Dendritic cell treated with granulocyte-macrophage colony-stimulating factor and Interleukin-4, amounts not matched to agents 40 ng/mL and 50 ng/mL, for 4 days (primary cell): ENCODE data around the gene SLC22A31.

Source experiments
- H3K27ac Mint-ChIP-seq: one replicate; pipeline ENCODE4 v1.8.0; 2022; ENCODE audit warnings: mild to moderate bottlenecking, mixed read lengths
- H3K27me3 Mint-ChIP-seq: one replicate; pipeline ENCODE4 v1.8.0; 2022; ENCODE audit warnings: mild to moderate bottlenecking, mixed read lengths
- H3K36me3 Mint-ChIP-seq: one replicate; pipeline ENCODE4 v1.8.0; 2022; ENCODE audit warnings: low read depth, mixed read lengths
- H3K4me1 Mint-ChIP-seq: one replicate; pipeline ENCODE4 v1.8.0; 2022; ENCODE audit warnings: low read depth, mixed read lengths
- H3K4me3 Mint-ChIP-seq: one replicate; pipeline ENCODE4 v1.8.0; 2022; ENCODE audit warnings: mild to moderate bottlenecking, moderate library complexity, mixed read lengths
- H3K9me3 Mint-ChIP-seq: one replicate; pipeline ENCODE4 v1.8.0; 2022; ENCODE audit warnings: mixed read lengths
- intact Hi-C: fragments of 100-400 bp; cut with micrococcal nuclease; formaldehyde crosslinking; loops from one replicate; pipeline ENCODE4 v1.15.0; 2022

Gene SLC22A31

DNA sequence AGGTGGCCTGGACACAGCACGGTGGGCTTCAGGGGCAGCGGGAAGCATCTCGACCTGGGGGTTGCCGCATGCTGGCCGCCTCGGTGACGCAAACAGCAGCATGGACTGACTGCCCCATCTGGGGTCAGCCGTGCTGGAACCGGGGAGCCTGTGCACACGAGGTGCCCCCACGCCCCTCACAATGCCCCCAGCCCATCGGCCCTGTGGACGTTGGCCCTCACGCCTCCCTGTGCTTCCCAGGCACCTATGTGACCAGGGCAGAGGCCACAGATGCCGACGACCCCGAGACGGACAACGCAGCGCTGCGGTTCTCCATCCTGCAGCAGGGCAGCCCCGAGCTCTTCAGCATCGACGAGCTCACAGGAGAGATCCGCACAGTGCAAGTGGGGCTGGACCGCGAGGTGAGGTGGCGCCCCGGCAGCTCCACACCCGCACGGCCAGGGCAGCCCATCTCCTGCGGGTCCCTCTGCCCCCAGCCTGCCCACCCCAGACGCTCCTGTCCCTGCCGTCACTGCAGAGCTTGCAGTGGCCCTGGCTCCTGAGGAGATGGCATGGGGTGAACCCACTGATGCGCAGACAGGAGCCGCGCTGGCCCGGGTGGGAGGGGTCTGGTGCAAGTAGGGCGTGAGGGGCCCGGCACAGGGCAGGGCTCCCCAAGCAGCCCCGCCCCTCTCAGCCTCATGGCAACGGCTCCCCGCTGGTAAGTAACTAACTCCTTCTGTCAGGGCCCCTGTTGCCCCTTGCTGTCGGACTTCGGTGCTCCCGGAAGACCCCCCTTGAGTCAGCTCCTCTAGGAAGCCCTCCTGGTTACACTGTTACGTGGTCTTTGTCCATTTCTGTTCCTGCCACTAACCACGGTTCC is 15.2 kb downstream of the SLC22A31 start:
- H3K9me3 Mint-ChIP-seq = no peaks in the 10 kb centered on the region
- H3K4me1 Mint-ChIP-seq = no peaks in the 10 kb centered on the region
- no peak overlapping the region for H3K4me3 Mint-ChIP-seq
- intact Hi-C loops = no loop called here
- H3K27ac Mint-ChIP-seq = no peak overlapping the region
- no peaks in the 10 kb centered on the region for H3K36me3 Mint-ChIP-seq
- H3K27me3 Mint-ChIP-seq = peaks cover 53% of the 10 kb centered on the region

DNA sequence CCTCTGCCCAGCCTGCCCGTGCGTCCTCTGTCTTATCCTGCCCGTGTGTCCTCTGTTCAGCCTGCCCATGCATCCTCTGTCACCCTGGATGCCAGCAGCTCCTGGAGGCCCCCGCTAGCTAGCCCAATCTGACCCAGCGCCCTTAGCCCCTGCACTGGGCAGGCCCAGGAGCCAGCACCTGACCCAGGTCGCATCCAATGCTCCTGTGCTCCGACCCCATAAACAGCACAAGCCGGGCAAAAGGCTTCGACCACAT is 15.7 kb downstream of the SLC22A31 start:
- no peak overlapping the region for H3K27ac Mint-ChIP-seq
- H3K4me3 Mint-ChIP-seq = no peak overlapping the region
- peaks cover 52% of the 10 kb centered on the region for H3K27me3 Mint-ChIP-seq
- H3K9me3 Mint-ChIP-seq = no peaks in the 10 kb centered on the region
- H3K4me1 Mint-ChIP-seq = no peaks in the 10 kb centered on the region
- intact Hi-C loops = no loop called here
- no peaks in the 10 kb centered on the region for H3K36me3 Mint-ChIP-seq

DNA sequence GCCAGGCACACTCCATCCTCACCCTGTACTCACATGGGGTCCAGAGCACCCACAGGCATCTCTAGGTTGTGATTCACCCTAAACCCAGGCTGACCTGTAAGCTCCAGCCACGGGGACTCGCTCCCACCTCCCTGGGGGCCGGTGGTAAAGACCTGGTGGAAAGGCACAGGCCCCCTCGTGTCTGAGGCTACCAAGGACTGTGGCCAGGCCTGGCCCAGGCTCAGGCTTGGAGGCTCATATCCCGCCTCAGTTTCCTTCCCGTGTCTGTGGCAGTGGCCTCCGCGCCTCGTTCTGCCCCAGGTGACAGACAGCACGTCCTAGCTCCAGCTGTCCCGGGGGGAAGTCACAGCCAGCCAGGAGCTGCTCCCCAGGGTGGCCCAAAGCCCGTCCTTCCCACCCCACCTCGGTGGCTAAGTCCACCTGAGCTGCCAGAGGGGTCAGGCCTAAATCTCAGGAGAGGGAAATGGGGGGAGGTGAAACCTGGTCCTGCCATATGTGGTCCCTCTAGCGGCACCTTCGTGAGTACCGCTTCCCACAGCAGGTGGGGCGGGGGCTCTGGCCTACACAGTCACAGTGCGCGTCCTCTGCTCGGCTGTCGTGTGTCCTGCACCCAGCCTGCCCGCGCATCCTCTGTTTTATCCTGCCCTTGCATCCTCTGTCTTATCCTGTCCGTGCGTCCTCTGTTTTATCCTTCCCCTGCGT is 16.2 kb downstream of the SLC22A31 start:
- no peak overlapping the region for H3K4me3 Mint-ChIP-seq
- no peak overlapping the region for H3K27ac Mint-ChIP-seq
- no peaks in the 10 kb centered on the region for H3K9me3 Mint-ChIP-seq
- intact Hi-C loops = no loop called here
- H3K36me3 Mint-ChIP-seq = no peaks in the 10 kb centered on the region
- peaks cover 53% of the 10 kb centered on the region for H3K27me3 Mint-ChIP-seq
- no peaks in the 10 kb centered on the region for H3K4me1 Mint-ChIP-seq

DNA sequence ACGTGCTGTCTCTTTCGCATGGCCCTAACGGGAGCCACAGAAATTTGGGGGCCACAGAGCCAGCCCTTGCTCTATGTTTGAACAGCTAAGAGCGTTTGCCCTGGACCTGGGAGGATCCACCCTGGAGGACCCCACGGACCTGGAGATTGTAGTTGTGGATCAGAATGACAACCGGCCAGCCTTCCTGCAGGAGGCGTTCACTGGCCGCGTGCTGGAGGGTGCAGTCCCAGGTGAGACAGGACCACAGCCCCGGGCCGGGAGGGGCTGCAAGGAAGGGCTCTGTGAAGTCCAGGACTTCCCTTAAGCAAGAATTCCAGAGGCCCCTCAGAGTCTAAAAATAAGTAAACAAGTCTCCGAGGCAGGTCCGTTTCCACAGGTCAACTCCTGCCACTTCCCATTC is 16.9 kb downstream of the SLC22A31 start:
- Mint-ChIP-seq H3K36me3 (no peaks in the 10 kb centered on the region), H3K27ac (no peak overlapping the region), H3K27me3 (peaks cover 49% of the 10 kb centered on the region), H3K4me1 (no peaks in the 10 kb centered on the region), H3K9me3 (no peaks in the 10 kb centered on the region), H3K4me3 (no peak overlapping the region)
- intact Hi-C loops = no loop called here

DNA sequence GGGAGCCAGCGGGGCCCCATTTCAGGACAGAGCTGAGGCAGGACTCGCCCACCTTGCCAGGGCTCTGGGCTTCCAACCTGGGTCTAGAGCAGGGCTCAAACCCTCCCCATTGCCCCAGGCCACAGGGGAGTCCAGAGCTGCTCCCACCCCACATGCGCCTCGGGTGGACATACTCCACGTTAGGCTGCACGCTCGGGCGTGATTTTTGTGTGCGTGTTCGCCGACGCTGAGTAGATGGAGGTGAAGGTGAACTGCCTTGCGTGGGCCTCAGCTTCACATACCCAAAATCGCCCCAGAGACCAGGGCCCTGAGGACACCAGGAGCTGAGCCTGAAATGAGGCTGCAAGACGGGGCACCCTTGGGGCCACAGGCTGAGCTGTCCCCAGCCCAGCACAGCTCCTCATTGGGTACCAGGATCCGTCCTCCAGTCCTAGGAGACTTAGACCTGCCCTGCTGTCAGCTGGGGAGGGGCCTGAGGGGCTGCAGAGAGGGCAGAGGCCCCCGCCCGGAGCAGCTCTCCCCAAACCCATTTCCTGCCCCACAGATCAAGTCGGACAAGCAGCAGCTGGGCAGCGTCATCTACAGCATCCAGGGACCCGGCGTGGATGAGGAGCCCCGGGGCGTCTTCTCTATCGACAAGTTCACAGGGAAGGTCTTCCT is 20.6 kb downstream of the SLC22A31 start:
- intact Hi-C loops = no loop called here
- Mint-ChIP-seq H3K4me1 (no peaks in the 10 kb centered on the region), H3K27me3 (peaks cover 54% of the 10 kb centered on the region), H3K36me3 (no peaks in the 10 kb centered on the region), H3K27ac (no peak overlapping the region), H3K4me3 (no peak overlapping the region), H3K9me3 (no peaks in the 10 kb centered on the region)

DNA sequence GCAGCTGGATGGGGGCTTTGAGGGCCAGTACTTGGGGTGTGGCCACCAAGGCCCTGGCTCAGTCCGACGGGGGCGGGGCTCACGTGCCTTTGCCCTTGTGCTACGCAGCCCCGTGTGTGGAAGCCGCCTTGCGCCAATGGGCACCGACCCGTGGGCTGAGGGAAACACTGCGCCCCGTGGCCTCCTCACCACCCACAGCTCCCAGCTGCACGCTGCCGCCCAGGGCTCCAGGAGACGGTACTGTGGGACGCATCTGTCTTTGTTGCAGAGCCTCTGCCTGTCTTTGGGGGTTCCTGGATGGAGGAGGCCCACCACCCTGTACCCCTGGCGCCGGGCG is 21.2 kb downstream of the SLC22A31 start:
- Mint-ChIP-seq H3K27me3 (peaks cover 55% of the 10 kb centered on the region), H3K9me3 (no peaks in the 10 kb centered on the region), H3K27ac (no peak overlapping the region), H3K36me3 (no peaks in the 10 kb centered on the region), H3K4me3 (no peak overlapping the region), H3K4me1 (no peaks in the 10 kb centered on the region)
- intact Hi-C loops = no loop called here

DNA sequence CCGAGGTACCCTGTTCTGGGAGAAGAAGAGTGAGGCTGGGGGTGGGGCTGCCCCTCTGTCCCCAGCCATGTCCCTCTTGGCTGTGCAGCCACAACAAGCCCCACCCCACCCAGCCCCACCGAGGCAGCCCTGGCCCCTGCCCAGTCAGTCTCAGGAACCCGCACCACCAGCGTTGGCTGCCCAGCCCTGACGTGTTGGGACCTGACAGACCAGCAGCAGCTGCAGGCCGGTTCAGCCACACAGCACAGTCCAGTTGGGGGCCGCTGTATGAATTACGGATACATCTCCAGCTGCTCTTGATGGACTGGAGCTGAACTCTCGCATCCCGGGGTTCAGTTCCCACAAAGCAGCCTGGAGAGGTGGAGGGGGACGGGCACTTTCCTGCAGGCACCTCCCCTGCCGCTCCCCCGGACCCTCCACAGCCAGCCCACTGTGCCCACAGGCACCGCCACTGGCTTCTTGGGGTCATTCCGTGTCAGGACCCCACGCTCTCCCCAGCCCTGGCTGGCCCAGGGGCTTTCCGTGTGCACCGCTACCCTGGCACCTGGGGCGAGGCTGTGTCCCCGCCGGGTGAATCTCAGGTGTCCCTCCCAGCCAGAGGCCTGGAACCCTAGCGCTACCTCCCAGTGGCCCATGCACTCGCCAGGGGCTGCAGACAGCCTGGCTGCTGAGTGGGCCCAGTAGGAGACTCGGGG is 21.7 kb downstream of the SLC22A31 start:
- H3K4me3 Mint-ChIP-seq = no peak overlapping the region
- H3K27ac Mint-ChIP-seq = no peak overlapping the region
- no peaks in the 10 kb centered on the region for H3K4me1 Mint-ChIP-seq
- intact Hi-C loops = no loop called here
- H3K27me3 Mint-ChIP-seq = peaks cover 55% of the 10 kb centered on the region
- no peaks in the 10 kb centered on the region for H3K9me3 Mint-ChIP-seq
- H3K36me3 Mint-ChIP-seq = no peaks in the 10 kb centered on the region

DNA sequence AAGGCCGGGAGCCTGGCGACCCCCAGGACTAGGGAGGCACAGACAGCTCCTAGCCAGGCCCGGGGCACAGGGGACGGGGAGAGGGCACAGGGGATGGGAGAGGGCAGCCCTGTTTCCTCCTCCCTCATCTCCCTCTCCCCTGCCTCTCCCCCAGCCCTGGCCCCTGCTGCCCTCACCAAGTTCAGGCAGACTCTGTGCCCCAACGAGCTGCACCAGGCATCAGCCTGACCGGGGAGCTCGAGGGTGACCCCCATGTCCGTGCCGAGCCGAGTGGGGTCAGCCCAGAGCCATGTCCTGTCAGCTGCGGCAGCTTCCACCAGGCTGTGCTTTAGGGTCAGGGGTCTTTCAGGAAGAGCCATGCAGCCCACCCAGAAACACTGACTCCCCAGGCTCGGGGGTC is 22.8 kb downstream of the SLC22A31 start:
- Mint-ChIP-seq H3K27ac (no peak overlapping the region), H3K4me3 (no peak overlapping the region), H3K27me3 (peaks cover 55% of the 10 kb centered on the region), H3K4me1 (no peaks in the 10 kb centered on the region), H3K36me3 (no peaks in the 10 kb centered on the region), H3K9me3 (no peaks in the 10 kb centered on the region)
- intact Hi-C loops = no loop called here

DNA sequence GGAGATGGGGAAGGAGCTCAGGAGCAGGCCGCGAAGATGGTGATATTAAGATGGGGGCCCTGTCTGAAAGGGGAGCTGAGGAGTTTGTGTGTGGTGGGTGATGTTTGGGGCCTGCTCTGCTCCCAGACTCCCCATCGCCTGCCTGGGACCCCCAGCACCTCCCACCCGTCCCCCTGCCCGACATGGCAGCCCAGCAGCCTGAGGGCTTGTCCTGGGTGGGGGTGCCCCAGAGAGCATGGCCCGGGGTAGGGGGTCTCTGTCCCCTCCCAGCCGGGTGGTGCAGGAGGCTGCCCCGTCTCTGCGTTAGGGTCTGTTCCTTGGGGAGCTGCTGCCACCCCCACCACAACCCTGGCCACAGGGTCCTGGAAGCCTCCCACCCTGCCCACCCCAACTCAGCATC is 23.6 kb downstream of the SLC22A31 start:
- intact Hi-C loops = no loop called here
- no peaks in the 10 kb centered on the region for H3K36me3 Mint-ChIP-seq
- no peak overlapping the region for H3K4me3 Mint-ChIP-seq
- H3K27ac Mint-ChIP-seq = no peak overlapping the region
- peaks cover 62% of the 10 kb centered on the region for H3K27me3 Mint-ChIP-seq
- no peaks in the 10 kb centered on the region for H3K9me3 Mint-ChIP-seq
- H3K4me1 Mint-ChIP-seq = no peaks in the 10 kb centered on the region

DNA sequence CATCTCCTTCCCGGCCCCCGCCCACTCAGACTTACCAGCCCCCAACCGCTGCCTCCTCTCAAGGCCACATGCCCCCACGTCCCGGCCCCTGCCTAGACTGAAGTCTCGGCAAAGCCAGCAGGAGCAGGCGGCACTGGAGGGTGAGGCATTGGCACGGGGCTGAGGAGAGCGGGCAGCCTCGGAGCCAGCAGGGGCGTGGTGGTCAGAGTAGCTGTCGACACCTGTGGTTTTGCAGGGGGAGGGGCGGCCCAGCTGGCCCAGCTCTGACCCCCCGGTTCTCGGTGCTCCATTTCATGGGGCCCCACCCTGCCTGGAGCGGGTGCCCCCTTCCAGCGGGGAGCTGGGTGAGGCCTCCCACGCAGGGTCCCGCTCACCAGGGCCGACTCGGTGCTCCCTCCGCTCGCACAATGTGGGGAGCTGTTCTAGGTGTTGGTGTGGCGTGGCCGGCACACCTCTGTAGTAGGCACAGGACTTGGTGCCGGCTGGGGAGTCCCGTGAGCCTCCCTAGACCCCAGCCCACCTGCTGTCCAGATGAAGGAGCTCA is 24.1 kb downstream of the SLC22A31 start:
- intact Hi-C loops = no loop called here
- Mint-ChIP-seq H3K27ac (no peak overlapping the region), H3K4me3 (no peak overlapping the region), H3K4me1 (no peaks in the 10 kb centered on the region), H3K36me3 (no peaks in the 10 kb centered on the region), H3K27me3 (peaks cover 59% of the 10 kb centered on the region), H3K9me3 (no peaks in the 10 kb centered on the region)

DNA sequence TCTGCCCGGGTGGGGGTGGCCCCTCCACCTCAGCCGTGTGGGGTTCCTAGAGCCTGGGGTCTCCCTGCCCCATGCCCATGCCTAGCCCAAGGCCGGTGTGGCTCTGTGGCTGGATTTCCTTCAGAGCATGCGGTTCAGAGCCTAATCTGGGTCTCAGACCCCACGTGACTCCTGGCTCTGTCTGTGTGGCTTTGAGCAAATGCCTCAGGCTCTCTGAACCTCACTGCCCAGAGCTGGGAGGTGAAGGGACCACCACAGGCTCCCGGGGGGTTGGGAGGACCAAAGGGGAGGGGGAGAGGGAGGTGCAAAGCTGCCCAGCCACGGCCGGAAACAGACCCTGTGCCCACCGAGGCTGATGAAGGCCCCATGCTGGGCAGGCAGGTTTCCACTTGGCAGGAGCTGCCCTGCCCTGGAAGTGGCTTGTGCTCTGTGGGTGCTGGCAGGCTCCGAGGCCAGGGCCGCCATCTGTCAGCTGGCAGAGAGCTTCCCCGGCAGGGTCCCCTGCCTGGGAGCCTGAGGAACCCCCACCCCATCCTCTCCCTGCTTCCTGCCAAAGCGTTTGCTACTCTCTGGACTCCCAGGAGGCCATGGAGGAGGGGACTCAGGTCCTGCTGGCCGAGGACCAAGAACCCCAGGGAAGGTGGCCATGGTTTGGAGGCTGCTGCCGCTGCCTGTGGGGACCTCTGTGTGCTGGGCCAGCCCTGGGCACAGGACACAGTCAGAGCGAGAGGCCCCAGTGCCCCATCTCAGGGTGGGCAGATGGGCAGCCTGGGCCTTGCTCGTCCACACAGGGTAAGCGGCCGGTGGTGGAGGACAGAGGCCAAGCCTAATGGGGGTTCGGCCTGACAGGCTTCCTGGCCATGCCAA is 24.8 kb downstream of the SLC22A31 start:
- Mint-ChIP-seq H3K4me3 (no peak overlapping the region), H3K9me3 (no peaks in the 10 kb centered on the region), H3K4me1 (peaks cover 6% of the 10 kb centered on the region), H3K36me3 (no peaks in the 10 kb centered on the region), H3K27ac (no peak overlapping the region), H3K27me3 (peaks cover 60% of the 10 kb centered on the region)
- intact Hi-C loops = no loop called here

DNA sequence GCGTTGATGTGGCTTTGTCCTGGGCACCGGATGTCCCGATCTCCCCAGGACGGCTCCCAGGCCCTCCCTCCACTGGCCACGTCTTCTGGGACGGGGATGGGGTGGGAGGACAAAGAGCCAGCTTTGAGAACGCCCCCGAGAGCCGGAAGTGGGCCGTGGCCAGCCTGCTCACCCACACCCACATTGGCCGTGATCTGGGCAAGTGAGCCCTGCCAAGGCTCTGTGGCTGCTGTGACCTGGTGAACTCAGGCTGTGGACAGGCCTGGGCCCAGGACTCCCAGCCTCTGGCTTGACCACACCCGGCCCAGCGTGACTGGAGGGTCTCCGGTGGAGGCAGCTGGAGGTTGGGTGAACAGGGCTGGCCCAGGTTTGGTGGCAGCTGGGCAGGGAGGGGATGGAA is 25.5 kb downstream of the SLC22A31 start:
- H3K4me1 Mint-ChIP-seq = peaks cover 9% of the 10 kb centered on the region
- intact Hi-C loops = no loop called here
- no peak overlapping the region for H3K4me3 Mint-ChIP-seq
- no peaks in the 10 kb centered on the region for H3K36me3 Mint-ChIP-seq
- no peaks in the 10 kb centered on the region for H3K9me3 Mint-ChIP-seq
- H3K27me3 Mint-ChIP-seq = peaks cover 61% of the 10 kb centered on the region
- H3K27ac Mint-ChIP-seq = no peak overlapping the region

DNA sequence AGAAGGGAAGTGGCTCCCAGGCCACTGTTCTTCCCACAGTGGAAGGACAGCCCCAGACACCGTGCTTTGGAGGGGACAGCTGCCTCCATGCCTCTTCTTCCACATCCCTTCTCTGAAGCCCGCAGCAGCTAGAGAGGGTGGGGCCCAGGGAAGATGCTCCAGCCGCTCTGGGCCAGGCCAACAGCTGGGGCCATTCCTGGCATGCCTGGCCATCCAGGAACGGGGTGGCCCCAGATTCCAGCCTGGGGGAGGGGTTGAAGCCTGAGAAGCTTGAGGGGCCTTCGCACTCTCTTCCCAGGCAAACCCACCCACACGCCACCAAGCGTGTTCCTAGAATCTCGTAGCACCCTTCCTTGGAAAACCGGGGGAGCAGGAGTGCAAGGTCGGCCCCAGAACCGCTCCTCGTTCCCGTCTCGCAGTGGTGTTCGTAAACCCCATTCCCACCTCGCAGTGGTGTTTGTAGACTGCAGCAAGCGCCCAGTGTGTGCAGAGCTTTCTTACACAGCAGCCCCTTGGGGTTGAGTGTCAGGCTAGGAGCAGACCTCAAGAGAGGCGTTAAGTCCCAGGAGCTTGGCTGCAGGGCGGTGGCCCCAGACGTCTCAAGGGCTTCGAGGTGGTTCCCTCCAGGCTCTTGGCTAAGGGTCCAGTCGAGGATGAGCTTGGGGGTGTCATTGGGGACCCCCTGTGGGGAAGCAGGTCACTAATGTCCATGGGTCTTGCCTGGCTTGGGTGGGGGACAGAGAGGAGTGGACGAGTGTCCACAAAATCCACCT is 26.1 kb downstream of the SLC22A31 start:
- Mint-ChIP-seq H3K27ac (no peak overlapping the region), H3K9me3 (no peaks in the 10 kb centered on the region), H3K36me3 (no peaks in the 10 kb centered on the region), H3K4me3 (no peak overlapping the region), H3K4me1 (peaks cover 9% of the 10 kb centered on the region), H3K27me3 (peaks cover 62% of the 10 kb centered on the region)
- intact Hi-C loops = no loop called here
